Activated CD8-positive, alpha-beta memory T cell treated with anti-CD3 and anti-CD28 coated beads, Interleukin-2, amount 10 ng/mL, durations not matched to agents 7 days and 5 days (primary cell): ENCODE data around the gene TOPAZ1. TPM values are rescaled to one million over a fixed set of nuclear protein-coding genes. Genes with fewer than 3 reads are reported as not detected.

Source experiments
- ATAC-seq: fragments of 150-1000 bp; cut with Tn5 transposase; one replicate; pipeline ENCODE4 v1.10.0; 2021; ENCODE audit warnings: moderate library complexity
- CTCF ChIA-PET: fragments of 350-600 bp; sonication (Branson Sonifier 250); formaldehyde crosslinking; loops from one replicate; lab custom pipeline; 2021; ENCODE audit warnings: antibody characterized with exemption; lab: Charles Lee
- DNase-seq: peaks from one replicate; pipeline ENCODE4 v3.0.0-alpha.2; 2020
- H3K27ac Mint-ChIP-seq: one replicate; pipeline ENCODE4 v1.8.0; 2021; ENCODE audit warnings: mild to moderate bottlenecking, mixed read lengths
- H3K27me3 Mint-ChIP-seq: one replicate; pipeline ENCODE4 v1.8.0; 2021; ENCODE audit warnings: mixed read lengths
- H3K36me3 Mint-ChIP-seq: one replicate; pipeline ENCODE4 v1.8.0; 2021; ENCODE audit warnings: mild to moderate bottlenecking, mixed read lengths
- H3K4me1 Mint-ChIP-seq: one replicate; pipeline ENCODE4 v1.8.0; 2021; ENCODE audit warnings: mixed read lengths
- H3K4me3 Mint-ChIP-seq: one replicate; pipeline ENCODE4 v1.8.0; 2021; ENCODE audit warnings: mild to moderate bottlenecking, moderate library complexity, mixed read lengths
- H3K9me3 Mint-ChIP-seq: one replicate; pipeline ENCODE4 v1.8.0; 2022; ENCODE audit warnings: low read depth, mixed read lengths
- total RNA-seq, 2 experiments: library from RNA; stranded (reverse); gene quantifications; one replicate each; pipeline ENCODE4 v1.2.3, GENCODE V29; 2021

The TOPAZ1 gene
- total RNA-seq, 2 experiments from 2014 or later, result not detected

DNA sequence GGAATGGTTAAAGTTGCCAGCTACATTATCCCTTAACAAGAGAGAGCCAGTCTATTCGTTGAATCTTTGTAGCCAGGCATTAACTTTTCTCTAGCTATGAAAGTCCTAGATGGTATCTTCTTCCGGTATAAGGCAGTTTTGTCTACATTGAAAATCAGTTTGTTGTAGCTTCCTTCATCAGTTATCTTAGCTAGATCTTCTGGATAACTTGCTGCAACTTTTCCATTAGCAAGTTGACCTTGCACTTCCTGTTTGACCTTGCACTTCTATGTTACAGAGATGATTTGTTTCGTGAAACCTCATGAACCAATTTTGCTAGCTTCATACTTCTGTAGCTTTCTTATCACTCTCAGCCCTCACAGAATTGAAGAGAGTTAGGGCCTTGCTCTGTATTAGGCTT lies 24.1 kb downstream of the TOPAZ1 start:
- peaks cover 21% of the 10 kb centered on the region for H3K27me3 Mint-ChIP-seq
- DNase-seq (no peak), ATAC-seq (no peak)
- peaks cover 4% of the 10 kb centered on the region for H3K4me1 Mint-ChIP-seq
- no peak overlapping the region for H3K4me3 Mint-ChIP-seq
- CTCF ChIA-PET, result no interaction called here
- no peaks in the 10 kb centered on the region for H3K36me3 Mint-ChIP-seq
- H3K27ac Mint-ChIP-seq, result peak overlapping the region; percentile 3
- no peaks in the 10 kb centered on the region for H3K9me3 Mint-ChIP-seq

DNA sequence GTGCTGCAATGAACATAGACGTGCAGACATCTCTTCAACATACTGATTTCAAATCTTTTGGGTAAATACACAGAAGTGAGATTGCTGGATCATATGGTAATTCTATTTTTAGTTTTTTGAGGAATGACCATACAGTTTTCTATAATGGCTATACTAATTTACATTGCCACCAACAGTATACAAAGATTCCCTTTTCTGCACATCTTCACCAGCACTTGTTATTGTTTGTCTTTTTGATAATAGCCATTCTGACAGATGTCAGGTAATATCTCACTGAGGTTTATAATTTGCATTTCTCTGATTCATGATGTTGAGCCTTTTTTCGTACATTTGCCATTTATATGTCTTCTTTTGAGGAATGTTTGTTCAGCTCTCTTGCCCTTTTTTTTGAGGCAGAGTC lies 30.5 kb downstream of the TOPAZ1 start:
- no peaks in the 10 kb centered on the region for H3K36me3 Mint-ChIP-seq
- H3K27me3 Mint-ChIP-seq, result peaks cover 11% of the 10 kb centered on the region
- no peak overlapping the region for H3K27ac Mint-ChIP-seq
- H3K9me3 Mint-ChIP-seq, result no peaks in the 10 kb centered on the region
- CTCF ChIA-PET, result no interaction called here
- no peak for DNase-seq
- no peak for ATAC-seq
- H3K4me3 Mint-ChIP-seq, result no peak overlapping the region
- H3K4me1 Mint-ChIP-seq, result no peaks in the 10 kb centered on the region

DNA sequence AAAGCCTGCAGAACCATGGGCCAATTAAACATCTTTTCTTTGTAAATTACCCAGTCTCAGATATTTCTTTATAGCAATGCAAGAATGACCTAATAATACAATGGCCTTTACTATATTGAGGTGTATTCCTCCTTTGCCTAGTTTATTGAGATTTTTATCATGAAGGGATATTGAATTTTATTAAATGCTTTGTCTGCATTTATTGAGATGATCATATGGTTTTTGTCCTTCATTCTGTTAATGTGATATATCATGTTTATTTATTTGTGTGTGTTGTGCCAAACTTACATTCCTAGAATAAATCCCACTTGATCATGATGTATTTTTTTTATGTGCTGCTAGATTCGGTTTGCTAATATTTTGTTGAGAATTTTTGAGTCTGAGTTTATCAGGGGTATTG lies 36.2 kb downstream of the TOPAZ1 start:
- Mint-ChIP-seq H3K4me3 (no peak overlapping the region), H3K27me3 (peaks cover 32% of the 10 kb centered on the region), H3K36me3 (no peaks in the 10 kb centered on the region), H3K4me1 (no peaks in the 10 kb centered on the region), H3K9me3 (no peaks in the 10 kb centered on the region), H3K27ac (no peak overlapping the region)
- DNase-seq (no peak), ATAC-seq (no peak)
- CTCF ChIA-PET, result no interaction called here

DNA sequence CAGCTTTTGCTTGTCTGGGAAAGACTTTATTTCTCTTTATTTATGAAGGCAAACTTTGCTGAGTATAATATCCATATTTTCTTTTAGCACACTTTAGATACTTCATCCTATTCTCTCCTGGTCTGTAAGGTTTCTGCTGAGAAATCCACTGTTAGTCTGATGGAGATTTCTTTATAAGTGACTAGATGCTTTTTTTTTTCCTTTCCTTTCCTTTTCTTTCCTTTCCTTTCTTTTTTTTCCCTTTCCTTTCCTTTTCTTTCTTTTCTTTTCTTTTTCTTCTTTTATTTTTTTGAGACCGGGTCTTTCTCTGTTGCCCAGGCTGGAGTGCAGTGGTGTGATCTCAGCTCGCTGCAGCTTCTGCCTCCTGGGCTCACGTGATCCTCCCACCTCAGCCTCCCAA lies 38.4 kb downstream of the TOPAZ1 start:
- no peaks in the 10 kb centered on the region for H3K4me1 Mint-ChIP-seq
- H3K9me3 Mint-ChIP-seq, result no peaks in the 10 kb centered on the region
- H3K4me3 Mint-ChIP-seq, result no peak overlapping the region
- CTCF ChIA-PET, result no interaction called here
- peaks cover 32% of the 10 kb centered on the region for H3K27me3 Mint-ChIP-seq
- H3K27ac Mint-ChIP-seq, result no peak overlapping the region
- no peak for ATAC-seq
- DNase-seq, result no peak
- no peaks in the 10 kb centered on the region for H3K36me3 Mint-ChIP-seq

DNA sequence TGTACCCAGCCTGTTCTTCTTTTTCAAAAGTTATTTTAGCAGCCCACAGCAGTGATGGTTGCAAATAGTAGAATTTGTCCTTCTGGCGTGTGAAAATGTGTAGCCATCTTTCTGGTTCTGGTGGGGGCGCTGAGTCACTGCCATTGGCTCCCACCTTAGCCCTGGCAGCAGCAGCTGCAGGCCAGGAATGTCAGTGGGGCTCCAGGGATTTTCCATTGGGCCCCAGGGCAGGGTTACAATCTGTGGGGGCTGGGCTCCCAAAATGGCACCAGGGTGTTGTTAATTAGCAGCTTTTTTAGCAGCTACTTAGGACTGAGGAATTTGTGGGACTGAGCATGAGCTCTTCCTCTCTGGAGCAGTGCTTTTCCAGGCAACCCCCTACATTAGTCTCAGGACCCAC lies 38.9 kb downstream of the TOPAZ1 start:
- Mint-ChIP-seq H3K27ac (no peak overlapping the region), H3K4me1 (no peaks in the 10 kb centered on the region), H3K27me3 (peaks cover 32% of the 10 kb centered on the region), H3K36me3 (no peaks in the 10 kb centered on the region), H3K4me3 (no peak overlapping the region), H3K9me3 (no peaks in the 10 kb centered on the region)
- ATAC-seq, result no peak
- CTCF ChIA-PET, result interaction anchor here (0.6 kb wide), 1 partner anchor 1379 kb away, joined by 4 read pairs; no protein-coding TSS in a partner anchor
- no peak for DNase-seq

DNA sequence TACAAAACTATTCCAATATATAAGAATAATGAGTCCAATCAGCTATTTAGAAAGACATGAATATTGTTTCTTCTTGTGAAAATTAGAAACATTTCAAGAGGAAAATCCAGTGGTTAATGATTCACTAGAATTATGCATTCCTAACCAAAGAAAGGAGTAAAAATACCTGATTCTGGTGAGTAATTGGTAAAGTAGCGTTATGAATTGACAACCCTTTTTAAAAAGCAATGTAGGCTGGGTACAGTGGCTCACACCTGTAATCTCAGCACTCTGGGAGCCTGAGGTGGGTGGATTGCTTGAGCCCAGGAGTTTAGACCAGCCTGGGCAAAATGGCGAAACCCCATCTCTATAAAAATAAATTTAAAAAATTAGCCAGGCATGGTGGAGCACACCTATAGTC lies 43.3 kb downstream of the TOPAZ1 start:
- ATAC-seq, result no peak
- no peak overlapping the region for H3K27ac Mint-ChIP-seq
- no peak for DNase-seq

DNA sequence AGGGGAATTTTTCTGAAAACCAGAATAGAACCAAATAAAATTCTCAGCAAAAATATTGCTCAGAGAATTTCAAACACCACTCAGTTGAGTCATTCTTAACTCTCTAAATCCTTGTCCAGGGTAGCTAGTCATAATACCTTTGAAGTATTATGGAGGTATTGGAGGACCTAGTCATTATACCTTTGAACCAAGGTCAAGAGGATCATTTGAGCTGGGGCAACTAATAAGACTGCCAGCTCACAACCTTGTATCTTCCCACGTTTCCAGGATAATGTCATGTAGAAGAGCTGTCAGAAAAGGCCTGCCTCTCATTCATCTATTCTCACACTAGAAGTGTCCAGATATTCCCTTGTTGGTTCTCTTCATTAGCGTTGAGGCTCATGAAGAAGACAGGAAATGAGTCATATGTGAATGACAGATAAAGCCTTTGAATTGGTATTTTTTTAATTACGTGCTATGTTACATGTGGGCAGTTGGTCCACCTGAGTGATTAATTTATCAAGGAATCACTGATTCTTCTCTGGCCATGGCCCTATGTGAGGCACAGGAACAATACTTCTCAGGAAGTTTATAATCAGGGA lies 48.3 kb downstream of the TOPAZ1 start:
- no peak overlapping the region for H3K27ac Mint-ChIP-seq
- H3K9me3 Mint-ChIP-seq, result no peaks in the 10 kb centered on the region
- CTCF ChIA-PET, result no interaction called here
- H3K27me3 Mint-ChIP-seq, result peaks cover 18% of the 10 kb centered on the region
- H3K4me1 Mint-ChIP-seq, result peaks cover 3% of the 10 kb centered on the region
- no peaks in the 10 kb centered on the region for H3K36me3 Mint-ChIP-seq
- no peak overlapping the region for H3K4me3 Mint-ChIP-seq
- no peak for DNase-seq
- ATAC-seq, result no peak

More for the DNA sequence above, 43.3 kb downstream of the TOPAZ1 start:
- no peaks in the 10 kb centered on the region for H3K36me3 Mint-ChIP-seq
- H3K4me3 Mint-ChIP-seq, result no peak overlapping the region
- peaks cover under 1% of the 10 kb centered on the region for H3K4me1 Mint-ChIP-seq
- H3K27me3 Mint-ChIP-seq, result peaks cover 21% of the 10 kb centered on the region
- no peaks in the 10 kb centered on the region for H3K9me3 Mint-ChIP-seq
- CTCF ChIA-PET, result no interaction called here

DNA sequence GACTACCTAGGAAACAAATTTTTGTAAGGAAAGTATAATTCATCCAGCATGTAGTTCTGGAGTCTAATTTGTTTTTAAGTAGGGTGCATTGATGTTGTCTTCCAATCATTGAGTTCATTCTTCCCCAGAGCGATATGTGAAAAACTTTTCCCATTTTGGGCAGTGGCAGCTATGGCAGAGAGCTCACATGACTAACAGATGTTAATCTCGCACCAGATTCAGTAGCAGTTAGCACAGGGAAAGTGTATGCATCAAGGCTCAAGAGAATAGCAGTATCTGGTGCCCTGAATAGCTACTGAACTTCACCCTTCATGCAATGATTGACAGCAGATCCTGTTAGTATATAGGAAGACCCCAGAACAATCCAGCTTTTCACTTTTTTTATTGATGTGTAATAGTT lies 50.6 kb downstream of the TOPAZ1 start:
- Mint-ChIP-seq H3K4me3 (no peak overlapping the region), H3K27ac (no peak overlapping the region), H3K27me3 (peaks cover 30% of the 10 kb centered on the region), H3K36me3 (no peaks in the 10 kb centered on the region), H3K9me3 (no peaks in the 10 kb centered on the region), H3K4me1 (peaks cover 3% of the 10 kb centered on the region)
- DNase-seq (no peak), ATAC-seq (no peak)
- CTCF ChIA-PET, result no interaction called here

DNA sequence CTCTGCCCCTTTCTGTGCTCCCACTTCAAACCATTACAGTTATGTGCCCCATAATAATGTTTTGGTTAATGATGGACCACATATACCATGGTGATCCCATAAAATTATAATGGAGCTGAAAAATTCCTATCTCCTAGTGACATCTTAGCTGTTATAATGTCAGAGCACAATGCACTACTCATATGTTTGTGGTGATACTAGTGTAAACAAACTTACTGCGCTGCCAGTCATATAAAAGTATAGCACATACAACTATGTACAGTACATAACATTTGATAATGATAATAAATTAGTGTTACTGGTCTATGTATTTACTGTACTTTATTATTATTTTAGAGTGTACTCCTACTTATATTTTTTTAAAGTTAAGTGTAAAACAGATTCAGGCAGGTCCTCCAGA lies 51.3 kb downstream of the TOPAZ1 start:
- no peak for DNase-seq
- H3K27me3 Mint-ChIP-seq, result peaks cover 33% of the 10 kb centered on the region
- ATAC-seq, result no peak
- H3K4me3 Mint-ChIP-seq, result no peak overlapping the region
- H3K36me3 Mint-ChIP-seq, result no peaks in the 10 kb centered on the region
- H3K4me1 Mint-ChIP-seq, result peaks cover 3% of the 10 kb centered on the region
- no peak overlapping the region for H3K27ac Mint-ChIP-seq
- CTCF ChIA-PET, result no interaction called here
- no peaks in the 10 kb centered on the region for H3K9me3 Mint-ChIP-seq

DNA sequence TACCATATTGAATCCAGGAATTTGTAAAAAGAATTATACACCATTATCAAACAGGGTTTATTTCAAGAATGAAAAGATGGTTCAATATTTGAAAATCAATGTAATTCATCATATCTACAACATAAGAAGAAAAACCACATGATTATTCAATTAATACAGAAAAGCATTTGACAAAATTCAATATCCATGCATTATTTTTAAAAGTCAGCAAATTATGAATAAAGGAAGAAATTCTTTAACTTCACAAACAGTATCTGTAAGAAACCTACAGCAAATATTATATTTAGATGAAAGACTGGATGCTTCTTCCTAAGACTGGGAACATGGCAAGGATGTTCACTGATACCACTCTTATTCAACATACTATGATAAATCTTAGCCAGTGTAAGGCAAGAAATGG lies 55.6 kb downstream of the TOPAZ1 start:
- no peak for ATAC-seq
- H3K36me3 Mint-ChIP-seq, result no peaks in the 10 kb centered on the region
- no peaks in the 10 kb centered on the region for H3K9me3 Mint-ChIP-seq
- no peak overlapping the region for H3K4me3 Mint-ChIP-seq
- CTCF ChIA-PET, result interaction anchor here (0.6 kb wide), 1 partner anchor 385 kb away, joined by 3 read pairs; no protein-coding TSS in a partner anchor
- peaks cover 22% of the 10 kb centered on the region for H3K27me3 Mint-ChIP-seq
- H3K4me1 Mint-ChIP-seq, result no peaks in the 10 kb centered on the region
- H3K27ac Mint-ChIP-seq, result no peak overlapping the region
- DNase-seq, result no peak

DNA sequence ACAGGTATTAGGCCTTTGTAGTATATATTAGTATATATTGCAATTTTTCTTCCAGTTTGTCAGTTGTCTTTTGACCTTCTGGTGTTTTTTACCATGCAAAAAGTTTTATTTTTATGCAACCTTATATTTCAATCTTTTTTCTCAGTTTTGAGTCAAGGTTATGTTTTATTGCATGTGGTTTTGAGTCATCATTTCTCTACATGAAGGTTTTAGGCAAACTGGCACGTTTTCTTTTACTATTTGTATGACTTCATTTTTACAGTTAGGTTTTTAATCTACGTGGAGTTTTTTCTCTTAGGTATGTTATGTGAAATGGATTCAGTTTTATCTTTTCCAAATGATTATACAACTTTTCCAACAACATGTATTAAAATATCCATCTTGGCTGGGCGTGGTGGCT lies 60.1 kb downstream of the TOPAZ1 start:
- ATAC-seq, result no peak
- H3K4me3 Mint-ChIP-seq, result no peak overlapping the region
- H3K27ac Mint-ChIP-seq, result no peak overlapping the region
- H3K36me3 Mint-ChIP-seq, result no peaks in the 10 kb centered on the region
- no peaks in the 10 kb centered on the region for H3K9me3 Mint-ChIP-seq
- CTCF ChIA-PET, result interaction anchor here (1.0 kb wide), 1 partner anchor 20 kb away, joined by 3 read pairs; no protein-coding TSS in a partner anchor
- no peak for DNase-seq
- no peaks in the 10 kb centered on the region for H3K4me1 Mint-ChIP-seq
- peaks cover 14% of the 10 kb centered on the region for H3K27me3 Mint-ChIP-seq

DNA sequence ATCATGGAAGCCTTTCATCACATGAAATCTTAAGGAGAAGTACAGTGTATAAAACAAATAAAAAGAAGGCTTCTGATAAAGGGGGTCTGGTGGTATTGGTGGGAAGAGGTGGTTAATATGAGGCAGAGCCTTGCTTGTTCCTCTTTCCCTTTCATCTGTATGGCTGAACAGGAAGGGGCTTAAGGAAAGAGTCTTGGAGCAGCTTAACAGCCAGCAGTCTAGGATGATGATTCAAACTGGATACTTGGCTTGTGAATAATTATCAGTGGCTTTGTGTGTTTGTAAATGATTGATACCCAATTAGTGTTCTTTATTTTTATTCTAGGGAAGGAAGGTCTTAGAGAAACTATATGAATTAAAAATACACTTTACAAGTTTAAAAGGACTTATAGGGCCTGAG lies 67.8 kb downstream of the TOPAZ1 start:
- no peak overlapping the region for H3K27ac Mint-ChIP-seq
- H3K27me3 Mint-ChIP-seq, result peaks cover 14% of the 10 kb centered on the region
- H3K4me1 Mint-ChIP-seq, result no peaks in the 10 kb centered on the region
- CTCF ChIA-PET, result no interaction called here
- no peaks in the 10 kb centered on the region for H3K36me3 Mint-ChIP-seq
- H3K9me3 Mint-ChIP-seq, result no peaks in the 10 kb centered on the region
- no peak overlapping the region for H3K4me3 Mint-ChIP-seq
- ATAC-seq (no peak), DNase-seq (no peak)

DNA sequence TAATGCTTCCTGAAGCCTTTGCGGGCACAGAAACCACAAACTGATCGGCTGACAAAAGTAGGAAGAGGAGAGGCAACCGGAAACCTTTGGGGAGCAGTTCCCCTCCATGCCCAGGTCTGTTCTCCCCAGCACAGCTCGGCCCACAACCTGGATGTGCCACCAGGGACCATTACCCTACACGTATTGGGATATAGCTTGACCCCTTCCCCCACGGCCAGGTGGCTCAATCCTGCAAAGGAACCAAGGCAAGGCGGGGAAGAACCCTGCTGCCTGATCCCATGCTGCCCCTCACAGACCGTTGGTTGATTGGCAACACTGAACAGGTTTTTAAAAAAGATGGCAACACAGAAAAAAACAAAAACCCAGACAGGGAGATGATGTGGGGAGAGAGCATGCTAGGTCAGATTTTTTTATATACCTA lies 77.2 kb downstream of the TOPAZ1 start:
- Mint-ChIP-seq H3K4me3 (no peak overlapping the region), H3K27me3 (peaks cover 15% of the 10 kb centered on the region), H3K4me1 (no peaks in the 10 kb centered on the region), H3K9me3 (no peaks in the 10 kb centered on the region), H3K27ac (no peak overlapping the region), H3K36me3 (no peaks in the 10 kb centered on the region)
- DNase-seq (no peak), ATAC-seq (no peak)
- CTCF ChIA-PET, result no interaction called here

DNA sequence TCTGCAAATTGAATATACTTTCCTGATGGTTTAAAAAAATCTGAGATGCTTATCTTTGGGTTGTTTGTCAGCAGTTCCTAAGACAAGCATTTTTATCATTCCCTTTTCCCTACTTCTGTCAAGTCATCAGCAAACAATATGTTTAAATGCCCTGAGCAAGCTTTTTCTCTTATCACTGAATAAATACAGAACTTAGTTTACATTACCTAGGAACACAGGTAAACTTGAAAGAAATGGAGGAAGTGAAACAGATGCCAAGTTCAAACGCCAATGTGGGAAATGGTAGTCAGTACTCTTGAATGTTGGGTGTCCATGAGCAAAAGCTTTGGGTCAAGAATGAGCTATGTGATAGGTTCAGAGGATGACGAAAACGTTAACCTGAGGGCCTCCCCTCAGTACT lies 79.6 kb downstream of the TOPAZ1 start:
- Mint-ChIP-seq H3K4me1 (no peaks in the 10 kb centered on the region), H3K27ac (no peak overlapping the region), H3K4me3 (no peak overlapping the region), H3K27me3 (peaks cover 27% of the 10 kb centered on the region), H3K36me3 (no peaks in the 10 kb centered on the region), H3K9me3 (no peaks in the 10 kb centered on the region)
- DNase-seq (no peak), ATAC-seq (no peak)
- CTCF ChIA-PET, result interaction anchor here (1.2 to 1.8 kb wide), 2 partner anchors 10 to 20 kb away, joined by 3 to 4 read pairs; no protein-coding TSS in a partner anchor
